ENCODE data around the gene TMEM131.

Gene TMEM131

DNA sequence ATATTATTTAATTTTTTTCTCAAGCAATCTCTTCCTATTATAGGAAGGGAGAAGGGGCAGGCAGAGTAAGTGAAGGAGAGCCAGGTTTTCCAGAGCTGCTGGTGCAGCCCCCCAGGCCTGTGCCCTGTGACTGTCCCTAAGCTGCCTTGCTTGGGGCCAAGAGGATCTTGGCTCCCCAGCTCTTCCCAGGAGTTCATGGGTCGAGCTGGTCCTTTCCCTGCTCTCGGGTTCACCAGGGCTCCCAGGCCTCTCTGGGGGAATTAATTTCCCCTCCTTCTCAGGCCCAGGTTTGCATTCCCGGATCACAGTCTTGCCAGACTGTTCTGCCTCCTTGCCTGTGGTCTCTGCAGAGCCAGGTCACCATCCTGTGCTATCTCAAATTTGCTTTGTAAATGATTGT lies 12.7 kb upstream of the TMEM131 start:
- no peak overlapping the region for H3K4me2 ChIP-seq (ENCODE audit: low read length)
- H3K27me3 ChIP-seq (ENCODE audit: low read depth, low read length) = no peaks in the 10 kb centered on the region
- H3K36me3 ChIP-seq (replicated peaks; ENCODE audit: low read depth, low read length) = no peaks in the 10 kb centered on the region

DNA sequence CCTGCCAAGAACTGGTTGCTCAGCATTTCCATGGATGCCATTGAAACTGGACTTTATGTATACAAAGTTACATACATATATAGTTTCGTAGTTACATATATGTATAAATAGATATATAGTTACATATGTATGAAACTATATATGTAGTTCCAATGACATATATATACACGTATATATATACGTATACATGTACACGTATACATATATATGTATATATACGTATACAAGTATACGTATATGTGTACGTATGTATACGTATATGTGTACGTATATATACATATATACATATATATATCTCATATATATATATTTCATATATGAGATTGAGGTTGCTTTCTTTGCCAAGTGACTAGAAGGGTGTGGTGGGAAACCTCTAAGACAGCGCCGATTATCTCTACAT lies 10.6 kb upstream of the TMEM131 start:
- Histone ChIP-seq H3K36me3 (replicated peaks; ENCODE audit: low read depth, low read length) (no peaks in the 10 kb centered on the region), H3K79me2 (ENCODE audit: low read length) (no peaks in the 10 kb centered on the region; the same call in 1 of the 2 replicates), H3K9ac (ENCODE audit: low read length) (no peak overlapping the region), H4K20me1 (ENCODE audit: insufficient read depth, low read length) (no peaks in the 10 kb centered on the region), H3K4me3 (ENCODE audit: low read length) (no peak overlapping the region), H3K27me3 (ENCODE audit: low read depth, low read length) (no peaks in the 10 kb centered on the region), H3K4me1 (ENCODE audit: low read length) (peaks cover 48% of the 10 kb centered on the region), H3K4me2 (ENCODE audit: low read length) (no peak overlapping the region), H3K27ac (ENCODE audit: low read length) (no peak overlapping the region), H3K9me3 (ENCODE audit: insufficient read depth, low read length) (no peaks in the 10 kb centered on the region), H2AFZ (ENCODE audit: low read depth, low read length) (no peak overlapping the region)
- TF ChIP-seq, protein P1, sequence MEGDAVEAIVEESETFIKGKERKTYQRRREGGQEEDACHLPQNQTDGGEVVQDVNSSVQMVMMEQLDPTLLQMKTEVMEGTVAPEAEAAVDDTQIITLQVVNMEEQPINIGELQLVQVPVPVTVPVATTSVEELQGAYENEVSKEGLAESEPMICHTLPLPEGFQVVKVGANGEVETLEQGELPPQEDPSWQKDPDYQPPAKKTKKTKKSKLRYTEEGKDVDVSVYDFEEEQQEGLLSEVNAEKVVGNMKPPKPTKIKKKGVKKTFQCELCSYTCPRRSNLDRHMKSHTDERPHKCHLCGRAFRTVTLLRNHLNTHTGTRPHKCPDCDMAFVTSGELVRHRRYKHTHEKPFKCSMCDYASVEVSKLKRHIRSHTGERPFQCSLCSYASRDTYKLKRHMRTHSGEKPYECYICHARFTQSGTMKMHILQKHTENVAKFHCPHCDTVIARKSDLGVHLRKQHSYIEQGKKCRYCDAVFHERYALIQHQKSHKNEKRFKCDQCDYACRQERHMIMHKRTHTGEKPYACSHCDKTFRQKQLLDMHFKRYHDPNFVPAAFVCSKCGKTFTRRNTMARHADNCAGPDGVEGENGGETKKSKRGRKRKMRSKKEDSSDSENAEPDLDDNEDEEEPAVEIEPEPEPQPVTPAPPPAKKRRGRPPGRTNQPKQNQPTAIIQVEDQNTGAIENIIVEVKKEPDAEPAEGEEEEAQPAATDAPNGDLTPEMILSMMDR (IDR thresholded peaks at IDR 0.05; ENCODE audit: low read depth, low read length) = no peak
- no peak for TF ChIP-seq EZH2phosphoT487 (IDR thresholded peaks at IDR 0.05; ENCODE audit: low read depth)

More for the DNA sequence above, 12.7 kb upstream of the TMEM131 start:
- no peak overlapping the region for H3K9ac ChIP-seq (ENCODE audit: low read length)
- H3K4me3 ChIP-seq (ENCODE audit: low read length) = no peak overlapping the region
- TF ChIP-seq, protein P1 (IDR thresholded peaks at IDR 0.05; ENCODE audit: low read depth, low read length) = no peak
- no peak for TF ChIP-seq EZH2phosphoT487 (IDR thresholded peaks at IDR 0.05; ENCODE audit: low read depth)
- H3K27ac ChIP-seq (ENCODE audit: low read length) = no peak overlapping the region
- H2AFZ ChIP-seq (ENCODE audit: low read depth, low read length) = no peak overlapping the region
- peaks cover 58% of the 10 kb centered on the region for H3K4me1 ChIP-seq (ENCODE audit: low read length)
- peaks cover 3% of the 10 kb centered on the region; the same call in 1 of the 2 replicates for H3K79me2 ChIP-seq (ENCODE audit: low read length)
- no peaks in the 10 kb centered on the region for H3K9me3 ChIP-seq (ENCODE audit: insufficient read depth, low read length)
- no peaks in the 10 kb centered on the region for H4K20me1 ChIP-seq (ENCODE audit: insufficient read depth, low read length)

GRCh38 chr2:98004613-98005012 lies 8.9 kb upstream of the TMEM131 start:
- no peak overlapping the region for H3K4me3 ChIP-seq (ENCODE audit: low read length)
- no peak for TF ChIP-seq EZH2phosphoT487 (IDR thresholded peaks at IDR 0.05; ENCODE audit: low read depth)
- TF ChIP-seq, protein P1 (IDR thresholded peaks at IDR 0.05; ENCODE audit: low read depth, low read length) = no peak
- H2AFZ ChIP-seq (ENCODE audit: low read depth, low read length) = no peak overlapping the region

DNA sequence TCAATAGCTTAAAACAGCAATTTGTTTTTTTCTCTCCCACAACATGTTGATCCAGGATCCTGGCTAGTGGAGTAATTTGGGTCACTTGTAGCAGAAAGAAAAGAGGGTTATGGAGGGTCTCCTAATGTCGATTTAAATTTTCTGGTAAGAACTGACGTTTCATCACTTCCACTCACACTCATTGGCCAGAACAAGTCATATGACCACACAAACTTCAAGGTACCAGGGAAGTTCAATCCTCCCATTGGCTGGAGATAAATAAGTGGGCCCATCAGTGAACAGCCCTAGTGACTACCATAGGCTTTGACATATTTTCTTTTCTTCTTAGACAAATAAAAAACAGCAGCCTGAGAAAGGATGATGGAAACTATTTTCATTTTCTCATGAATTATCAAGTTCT lies 8.3 kb upstream of the TMEM131 start:
- H3K27me3 ChIP-seq (ENCODE audit: low read depth, low read length) = no peaks in the 10 kb centered on the region
- no peaks in the 10 kb centered on the region for H3K9me3 ChIP-seq (ENCODE audit: insufficient read depth, low read length)
- peaks cover 37% of the 10 kb centered on the region for H3K4me1 ChIP-seq (ENCODE audit: low read length)
- H3K27ac ChIP-seq (ENCODE audit: low read length) = no peak overlapping the region
- H3K9ac ChIP-seq (ENCODE audit: low read length) = no peak overlapping the region
- H3K4me2 ChIP-seq (ENCODE audit: low read length) = no peak overlapping the region
- no peaks in the 10 kb centered on the region for H4K20me1 ChIP-seq (ENCODE audit: insufficient read depth, low read length)
- H3K4me3 ChIP-seq (ENCODE audit: low read length) = no peak overlapping the region
- no peaks in the 10 kb centered on the region for H3K36me3 ChIP-seq (replicated peaks; ENCODE audit: low read depth, low read length)
- H2AFZ ChIP-seq (ENCODE audit: low read depth, low read length) = no peak overlapping the region
- H3K79me2 ChIP-seq (ENCODE audit: low read length) = no peaks in the 10 kb centered on the region
- TF ChIP-seq EZH2phosphoT487 (IDR thresholded peaks at IDR 0.05; ENCODE audit: low read depth) = no peak
- TF ChIP-seq, protein P1 (IDR thresholded peaks at IDR 0.05; ENCODE audit: low read depth, low read length) = no peak

More at GRCh38 chr2:98004613-98005012, 8.9 kb upstream of the TMEM131 start:
- H3K4me1 ChIP-seq (ENCODE audit: low read length) = peaks cover 42% of the 10 kb centered on the region
- no peak overlapping the region for H3K4me2 ChIP-seq (ENCODE audit: low read length)
- no peak overlapping the region for H3K9ac ChIP-seq (ENCODE audit: low read length)
- H3K9me3 ChIP-seq (ENCODE audit: insufficient read depth, low read length) = no peaks in the 10 kb centered on the region
- H3K27me3 ChIP-seq (ENCODE audit: low read depth, low read length) = no peaks in the 10 kb centered on the region
- no peak overlapping the region for H3K27ac ChIP-seq (ENCODE audit: low read length)
- no peaks in the 10 kb centered on the region for H3K79me2 ChIP-seq (ENCODE audit: low read length)
- H3K36me3 ChIP-seq (replicated peaks; ENCODE audit: low read depth, low read length) = no peaks in the 10 kb centered on the region
- H4K20me1 ChIP-seq (ENCODE audit: insufficient read depth, low read length) = no peaks in the 10 kb centered on the region

All from OCI-LY3 (cell line).